Suprapubic skin (tissue), 4 donors: ENCODE data around the gene ABCC3.

Experiments
- POLR2A ChIP-seq, 2 donors: fragments of 450-650 bp; IDR thresholded peaks; one replicate each; pipeline ENCODE4 v1.6.1; 2017; ENCODE audit warnings: antibody characterized with exemption in 2 of 2, mild to moderate bottlenecking in 2 of 2, moderate library complexity in 2 of 2
- POLR2AphosphoS5 ChIP-seq, 3 donors: sonication (generic); formaldehyde crosslinking; IDR thresholded peaks; one replicate each; pipeline ENCODE4 v1.6.1; 2017; ENCODE audit warnings: antibody characterized with exemption in 3 of 3
- TF ChIP-seq, protein P1 (sequence below), 2 donors: fragments of 200-600 bp in 1 of 2; fragments of 450-650 bp in 1 of 2; sonication (generic) in 1 of 2; IDR thresholded peaks; one replicate each; pipeline ENCODE4 v1.5.1; 2016 to 2019; ENCODE audit warnings: antibody characterized with exemption in 2 of 2, mild to moderate bottlenecking in 1 of 2, moderate library complexity in 1 of 2

GRCh38 chr17:50660042-50660886 is 25.6 kb downstream of the ABCC3 start:
- TF ChIP-seq, protein P1, sequence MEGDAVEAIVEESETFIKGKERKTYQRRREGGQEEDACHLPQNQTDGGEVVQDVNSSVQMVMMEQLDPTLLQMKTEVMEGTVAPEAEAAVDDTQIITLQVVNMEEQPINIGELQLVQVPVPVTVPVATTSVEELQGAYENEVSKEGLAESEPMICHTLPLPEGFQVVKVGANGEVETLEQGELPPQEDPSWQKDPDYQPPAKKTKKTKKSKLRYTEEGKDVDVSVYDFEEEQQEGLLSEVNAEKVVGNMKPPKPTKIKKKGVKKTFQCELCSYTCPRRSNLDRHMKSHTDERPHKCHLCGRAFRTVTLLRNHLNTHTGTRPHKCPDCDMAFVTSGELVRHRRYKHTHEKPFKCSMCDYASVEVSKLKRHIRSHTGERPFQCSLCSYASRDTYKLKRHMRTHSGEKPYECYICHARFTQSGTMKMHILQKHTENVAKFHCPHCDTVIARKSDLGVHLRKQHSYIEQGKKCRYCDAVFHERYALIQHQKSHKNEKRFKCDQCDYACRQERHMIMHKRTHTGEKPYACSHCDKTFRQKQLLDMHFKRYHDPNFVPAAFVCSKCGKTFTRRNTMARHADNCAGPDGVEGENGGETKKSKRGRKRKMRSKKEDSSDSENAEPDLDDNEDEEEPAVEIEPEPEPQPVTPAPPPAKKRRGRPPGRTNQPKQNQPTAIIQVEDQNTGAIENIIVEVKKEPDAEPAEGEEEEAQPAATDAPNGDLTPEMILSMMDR (IDR thresholded peaks at IDR 0.05): no peak
- TF ChIP-seq POLR2AphosphoS5 (IDR thresholded peaks at IDR 0.05) (no peak), POLR2A (IDR thresholded peaks at IDR 0.05) (no peak)
